ENCODE measurements around the gene BATF2. TPM values are rescaled to one million over a fixed set of nuclear protein-coding genes. Genes with fewer than 3 reads are reported as not detected.

The BATF2 gene
- 1.8 and 2.6 TPM in 2 replicates for total RNA-seq

GRCh38 chr11:64996710-64997380, at the start of gene BATF2:
Gene BATF2 (minus strand): TSS chr11:64996971. CDS start chr11:64996914, 57 bp downstream.

GRCh38 chr11:65040847-65041622, 44.3 kb upstream of the BATF2 start, which contains the start of gene SAC3D1:
Gene SAC3D1 (plus strand): TSS chr11:65041210. CDS start chr11:65041293, 83 bp downstream.

GRCh38 chr11:65027213-65028067, 30.7 kb upstream of the BATF2 start, which contains the start of gene SNX15:
Gene SNX15 (plus strand): TSS chr11:65027439. CDS start chr11:65027538, 99 bp downstream.

GRCh38 chr11:65013888-65014725, 17.3 kb upstream of the BATF2 start, which contains the start of gene ARL2:
Gene ARL2 (plus strand): TSS chr11:65014160. CDS start chr11:65014208, 48 bp downstream.

GRCh38 chr11:64971421-64972233, 25.1 kb downstream of the BATF2 start, which contains the start of gene MAJIN:
Gene MAJIN (minus strand): TSS chr11:64972108. CDS start chr11:64959405, 12,703 bp downstream.

Small RNA genes within 50 kb of the gene (small RNA-seq; reads per million reads assigned to genes)
- gene MIR6879 (ENCODE audit: low replicate concordance) (not detected), gene SNX15 (ENCODE audit: low replicate concordance) (not detected)

Other genes starting within 250 kb of the BATF2 start
- gene PYGM, start 237.0 kb downstream of the BATF2 start, total RNA-seq: 0.29 and 0.88 TPM in 2 replicates
- 170 and 171 TPM in 2 replicates for gene SF1, start 218.4 kb downstream of the BATF2 start, total RNA-seq
- 12.3 and 28.3 TPM in 2 replicates for gene MAP4K2, start 193.8 kb downstream of the BATF2 start, total RNA-seq
- gene MEN1, start 186.4 kb downstream of the BATF2 start, total RNA-seq: 20.4 and 25.5 TPM in 2 replicates
- 0.14 and 0.22 TPM in 2 replicates for gene CDC42BPG, start 152.3 kb downstream of the BATF2 start, total RNA-seq
- gene EHD1, start 118.3 kb downstream of the BATF2 start, total RNA-seq: 120 and 163 TPM in 2 replicates
- gene ATG2A, start 79.8 kb downstream of the BATF2 start, total RNA-seq: 23.9 and 28.2 TPM in 2 replicates
- gene PPP2R5B, start 72.3 kb downstream of the BATF2 start, total RNA-seq: 11.6 and 19.0 TPM in 2 replicates
- not detected in 2 replicates for gene GPHA2, start 61.1 kb downstream of the BATF2 start, total RNA-seq
- gene MAJIN, start 24.9 kb downstream of the BATF2 start, total RNA-seq: not detected in 2 replicates
- 61.0 and 80.1 TPM in 2 replicates for gene ARL2, start 17.2 kb upstream of the BATF2 start, total RNA-seq
- gene SNX15, start 30.5 kb upstream of the BATF2 start, total RNA-seq: 13.8 and 18.3 TPM in 2 replicates
- 6.3 and 19.3 TPM in 2 replicates for gene SAC3D1, start 44.2 kb upstream of the BATF2 start, total RNA-seq
- gene NAALADL1, start 61.6 kb upstream of the BATF2 start, total RNA-seq: 6.8 and 11.0 TPM in 2 replicates
- 1.1 and 32.4 TPM in 2 replicates for gene CDCA5, start 87.1 kb upstream of the BATF2 start, total RNA-seq
- 46.5 and 68.5 TPM in 2 replicates for gene ZFPL1, start 87.3 kb upstream of the BATF2 start, total RNA-seq
- gene VPS51, start 99.2 kb upstream of the BATF2 start, total RNA-seq: 186 and 248 TPM in 2 replicates
- 13.3 and 65.0 TPM in 2 replicates for gene TM7SF2, start 114.9 kb upstream of the BATF2 start, total RNA-seq
- gene ZNHIT2, start 120.7 kb upstream of the BATF2 start, total RNA-seq: 15.8 and 22.5 TPM in 2 replicates
- gene FAU, start 125.2 kb upstream of the BATF2 start, total RNA-seq: 107 and 347 TPM in 2 replicates
- gene MRPL49, start 125.3 kb upstream of the BATF2 start, total RNA-seq: 53.4 and 89.2 TPM in 2 replicates
- gene SYVN1, start 137.5 kb upstream of the BATF2 start, total RNA-seq: 31.1 and 197 TPM in 2 replicates
- not detected in 2 replicates for gene SPDYC, start 173.3 kb upstream of the BATF2 start, total RNA-seq
- gene CAPN1, start 185.0 kb upstream of the BATF2 start, total RNA-seq: 184 and 242 TPM in 2 replicates